Endometrial microvascular endothelial cells (primary cell): ENCODE results near the gene MBIP. TPM values are rescaled to one million over a fixed set of nuclear protein-coding genes. Genes with fewer than 3 reads are reported as not detected.
"Not testable (repeated sequence)": the region's sequence is repeated elsewhere in the genome, so short reads cannot be mapped to it uniquely, and the experiment has no call there.

ENCODE experiments used
- in situ Hi-C: cut with HindIII; loops from 2 replicates; pipeline ENCODE4 v1.10.0; 2017; ENCODE audit warnings: low sequenced_read_pairs, low pct_unique_long_range_greater_than_20kb; ENCODE audit errors: inconsistent ontology term
- total RNA-seq: library from RNA; depleted of rRNA; stranded (reverse); fragments of >200 nt; gene quantifications from one replicate; pipeline ENCODE4 v1.2.3, GENCODE V29; 2015; ENCODE audit errors: inconsistent ontology term

The MBIP gene, protein sequence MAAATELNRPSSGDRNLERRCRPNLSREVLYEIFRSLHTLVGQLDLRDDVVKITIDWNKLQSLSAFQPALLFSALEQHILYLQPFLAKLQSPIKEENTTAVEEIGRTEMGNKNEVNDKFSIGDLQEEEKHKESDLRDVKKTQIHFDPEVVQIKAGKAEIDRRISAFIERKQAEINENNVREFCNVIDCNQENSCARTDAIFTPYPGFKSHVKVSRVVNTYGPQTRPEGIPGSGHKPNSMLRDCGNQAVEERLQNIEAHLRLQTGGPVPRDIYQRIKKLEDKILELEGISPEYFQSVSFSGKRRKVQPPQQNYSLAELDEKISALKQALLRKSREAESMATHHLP
- 6.7 TPM for total RNA-seq

DNA sequence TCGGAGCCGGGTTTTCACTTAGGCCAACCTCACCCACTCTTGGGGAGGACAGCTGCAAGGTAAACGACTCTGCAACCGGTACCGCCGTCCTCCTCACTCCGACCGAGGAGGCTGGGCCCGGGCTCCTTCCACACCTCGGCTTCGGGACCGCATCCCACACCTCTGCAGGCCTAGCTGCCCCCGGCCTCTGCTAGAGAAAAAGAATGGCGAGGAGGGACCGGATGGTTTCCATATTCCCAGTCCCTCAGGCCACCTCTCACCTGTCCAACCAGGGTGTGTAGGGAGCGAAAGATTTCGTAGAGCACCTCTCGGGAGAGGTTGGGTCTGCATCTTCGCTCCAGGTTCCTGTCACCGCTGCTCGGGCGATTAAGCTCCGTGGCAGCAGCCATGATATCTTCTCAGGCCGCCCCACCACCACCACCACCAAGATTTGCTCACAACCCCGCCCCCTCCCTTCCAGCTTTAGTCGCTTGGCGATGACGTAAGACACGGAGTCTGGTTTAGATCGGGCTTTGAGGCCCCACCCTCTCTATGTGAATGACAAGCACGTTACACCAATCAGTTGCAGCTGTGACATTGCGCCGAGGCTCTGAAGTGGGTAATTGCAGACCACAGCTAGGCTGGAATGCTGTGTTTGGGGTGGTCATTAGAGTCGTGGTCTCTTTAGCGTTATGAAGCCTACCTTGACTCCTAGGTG lies at the start of gene MBIP:
Gene MBIP (minus strand): TSS at position 438 of the 697 bp plus-strand sequence. CDS start 49 bp downstream, at position 389.
- in situ Hi-C loops = no loop called here

DNA sequence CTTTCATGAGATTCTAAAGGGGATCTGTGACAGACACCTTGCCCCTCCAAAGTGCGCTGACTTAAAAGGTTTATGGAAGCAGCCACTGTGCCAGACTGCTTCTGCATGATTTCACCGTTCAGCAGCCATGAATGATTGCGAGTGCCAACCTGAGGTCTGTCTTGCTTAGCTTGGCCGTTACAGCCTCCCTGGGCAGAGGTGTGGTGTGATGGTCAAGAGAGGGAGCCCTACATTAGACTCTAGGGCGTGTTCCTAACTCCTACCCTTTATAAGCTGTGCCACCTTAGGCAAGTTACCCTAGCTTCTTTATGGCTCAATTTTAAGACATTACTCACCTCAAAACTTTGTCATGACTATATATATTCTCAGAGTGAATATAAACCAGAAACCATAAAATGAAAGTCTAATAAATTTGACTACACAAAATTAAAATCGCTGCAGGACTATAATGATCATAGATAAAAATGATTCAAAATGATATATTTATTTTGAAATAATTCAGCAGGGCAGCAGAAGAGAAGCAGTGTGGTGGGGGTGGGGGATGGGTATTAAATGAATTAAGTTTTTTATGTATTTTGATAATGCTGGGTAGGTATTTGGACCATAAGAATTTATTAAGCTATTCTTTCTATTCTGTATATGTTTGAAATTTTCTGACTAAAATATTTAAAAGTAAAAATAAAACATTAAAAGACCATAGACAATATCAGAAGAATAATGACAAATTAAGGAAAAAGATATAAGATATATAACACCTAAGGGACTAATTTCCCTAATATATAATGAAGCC lies 47.7 kb upstream of the MBIP start:
- in situ Hi-C loops = no loop called here

DNA sequence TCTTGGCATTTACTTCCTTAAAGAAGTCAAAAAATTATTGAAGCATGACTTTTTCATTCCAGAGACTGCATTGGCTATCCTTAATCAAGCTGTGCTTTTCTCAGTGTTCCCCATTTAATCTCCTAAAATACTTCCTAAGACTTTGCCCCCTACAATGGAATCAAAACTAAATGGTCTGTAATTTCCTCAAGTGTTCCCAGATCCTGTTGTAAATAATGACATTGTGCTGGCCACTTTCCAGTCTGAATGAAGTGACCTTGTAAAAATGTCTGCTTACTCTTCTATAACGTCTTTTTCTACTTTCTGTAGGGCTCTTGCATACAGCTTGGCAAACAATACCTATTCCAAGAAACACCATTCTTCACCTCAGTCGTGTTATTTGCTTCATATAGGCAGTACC lies 45.3 kb upstream of the MBIP start:
- in situ Hi-C loops = no loop called here

DNA sequence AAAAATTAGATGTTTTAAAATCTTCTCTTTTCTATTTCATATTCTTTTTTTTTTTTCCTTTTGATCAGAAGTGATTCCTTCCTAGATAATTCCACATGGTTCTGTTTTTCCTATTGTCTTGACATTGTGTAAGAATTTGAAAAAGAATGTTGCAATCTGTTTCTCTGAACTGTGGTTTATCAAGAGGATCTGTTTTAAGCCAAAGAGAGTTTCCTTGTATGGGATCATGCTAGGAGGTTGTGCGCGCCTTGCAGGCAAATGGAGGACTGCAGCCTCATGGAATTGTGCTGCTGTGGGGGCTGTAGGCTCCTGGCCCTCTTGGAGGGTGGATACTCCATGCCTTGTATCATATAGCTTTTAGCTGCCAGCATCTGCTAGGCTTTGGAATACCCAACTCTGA lies 43.3 kb upstream of the MBIP start:
- in situ Hi-C loops = no loop called here

DNA sequence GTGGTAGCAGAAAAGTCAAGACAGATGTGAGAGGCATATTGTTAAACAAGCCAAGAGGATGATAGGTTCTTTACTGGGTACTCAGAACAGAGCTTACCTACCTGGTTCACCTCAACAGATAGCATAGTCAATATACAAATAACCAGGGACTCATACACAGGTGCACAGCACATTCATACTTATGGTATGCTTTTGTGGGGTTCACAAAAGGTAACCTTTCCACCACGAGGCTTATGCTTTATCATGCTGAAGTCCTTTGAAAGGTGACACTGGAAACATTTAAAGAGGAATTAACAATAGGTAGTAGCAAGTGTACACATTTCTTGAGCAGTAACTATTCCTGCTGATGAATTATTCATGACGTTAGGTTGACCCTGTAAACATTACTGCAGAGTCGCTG lies 42.2 kb upstream of the MBIP start:
- in situ Hi-C loops = no loop called here

DNA sequence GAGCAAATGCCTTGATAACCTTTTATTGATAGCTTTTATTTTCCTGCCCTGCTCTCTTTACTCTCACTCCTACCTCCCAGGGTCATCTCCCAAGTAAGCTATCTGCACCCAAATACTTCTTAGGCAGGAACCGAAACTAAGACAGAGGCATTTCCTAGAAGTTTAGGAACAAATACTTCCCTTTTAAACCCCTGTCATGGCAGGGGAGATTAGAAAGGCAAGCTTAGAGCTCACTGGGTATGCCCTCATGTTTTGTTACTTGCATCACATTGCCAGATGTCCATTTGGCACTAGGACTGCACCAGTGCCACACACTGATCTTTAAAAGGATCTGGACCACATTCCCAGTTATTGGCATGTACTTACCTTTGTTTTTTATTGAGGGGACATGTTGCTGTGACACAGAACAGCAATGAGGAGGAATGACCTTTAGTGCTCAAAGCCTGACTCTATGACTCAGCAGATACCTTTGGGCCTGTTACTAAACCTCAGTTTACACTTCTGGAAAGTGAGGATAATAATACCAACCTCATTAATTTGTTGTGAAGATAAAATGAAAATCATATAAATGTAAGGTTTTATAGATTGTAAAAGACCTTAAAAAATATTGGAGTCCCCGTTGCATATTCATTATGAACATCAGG lies 40.9 kb upstream of the MBIP start:
- in situ Hi-C loops = no loop called here

DNA sequence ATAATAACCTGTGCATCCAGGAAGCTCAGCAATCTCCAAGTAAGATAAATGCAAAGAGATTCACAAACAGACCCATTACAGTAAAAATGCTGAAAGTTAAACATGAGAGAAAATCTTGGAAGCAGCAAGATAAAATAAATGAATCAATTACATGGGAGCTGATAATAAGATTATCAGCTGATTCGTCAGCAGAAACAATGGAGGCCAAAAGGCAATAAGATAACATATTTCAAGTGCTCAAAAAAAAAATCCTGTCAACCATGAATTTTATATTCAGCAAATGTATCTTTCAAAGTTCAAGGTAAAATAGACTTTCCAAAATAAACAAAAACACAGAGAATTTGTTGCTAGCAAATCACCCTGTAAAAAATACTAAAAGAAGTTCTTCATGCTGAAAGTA lies 36.4 kb upstream of the MBIP start:
- in situ Hi-C loops = no loop called here

DNA sequence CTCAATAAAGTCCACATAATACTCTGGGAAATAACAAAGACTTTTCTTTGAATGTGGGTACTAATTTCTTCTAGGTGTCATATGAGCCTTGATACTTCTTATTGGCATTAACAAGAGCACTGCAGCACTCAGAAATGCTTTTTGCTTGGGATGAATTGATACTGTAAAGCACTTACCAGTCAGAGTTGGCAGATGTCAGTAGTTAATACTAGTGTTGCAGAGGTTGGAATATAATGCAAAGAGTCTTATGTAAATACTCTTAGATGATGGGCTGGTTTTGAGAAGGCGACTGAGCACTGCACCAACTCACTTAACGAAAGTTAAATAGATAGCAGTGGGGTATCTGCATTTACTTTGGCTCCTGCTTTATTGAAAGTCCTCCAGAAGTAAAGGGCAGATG lies 25.6 kb upstream of the MBIP start:
- in situ Hi-C loops = no loop called here

DNA sequence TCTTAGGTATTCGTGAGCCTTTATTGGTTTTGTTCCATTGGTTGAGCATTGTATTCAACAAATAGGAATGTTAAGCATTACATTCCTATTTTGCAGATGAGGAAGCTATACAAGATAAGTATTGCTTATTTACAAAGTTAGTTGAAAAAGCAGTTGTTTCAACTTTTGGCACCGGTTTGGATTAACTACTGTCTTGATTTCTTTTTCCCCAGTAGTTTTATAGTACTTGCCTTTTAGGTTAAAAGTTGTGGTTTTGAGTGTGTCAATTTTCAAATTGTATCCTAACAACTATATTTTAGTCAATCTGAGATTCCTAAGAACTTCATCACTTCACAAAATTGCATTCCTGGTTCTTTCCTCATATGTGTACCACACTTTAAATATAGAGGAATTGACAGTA lies 23.8 kb upstream of the MBIP start:
- in situ Hi-C loops = no loop called here

DNA sequence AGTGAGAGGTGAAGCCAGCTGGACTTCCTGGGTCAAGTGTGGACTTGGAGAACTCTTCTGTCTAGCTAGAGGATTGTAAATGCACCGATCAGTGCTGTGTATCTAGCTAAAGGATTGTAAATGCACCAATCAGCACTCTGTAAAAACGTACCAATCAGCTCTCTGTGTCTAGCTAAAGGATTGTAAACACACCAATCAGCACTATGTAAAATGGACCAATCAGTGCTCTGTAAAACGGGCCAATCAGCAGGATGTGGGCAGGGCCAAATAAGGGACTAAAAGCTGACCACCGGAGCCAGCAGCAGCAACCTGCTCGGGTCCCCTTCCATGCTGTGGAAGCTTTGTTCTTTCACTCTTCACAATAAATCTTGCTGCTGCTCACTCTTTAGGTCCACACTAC lies 21.4 kb upstream of the MBIP start:
- in situ Hi-C loops = not testable (repeated sequence)

DNA sequence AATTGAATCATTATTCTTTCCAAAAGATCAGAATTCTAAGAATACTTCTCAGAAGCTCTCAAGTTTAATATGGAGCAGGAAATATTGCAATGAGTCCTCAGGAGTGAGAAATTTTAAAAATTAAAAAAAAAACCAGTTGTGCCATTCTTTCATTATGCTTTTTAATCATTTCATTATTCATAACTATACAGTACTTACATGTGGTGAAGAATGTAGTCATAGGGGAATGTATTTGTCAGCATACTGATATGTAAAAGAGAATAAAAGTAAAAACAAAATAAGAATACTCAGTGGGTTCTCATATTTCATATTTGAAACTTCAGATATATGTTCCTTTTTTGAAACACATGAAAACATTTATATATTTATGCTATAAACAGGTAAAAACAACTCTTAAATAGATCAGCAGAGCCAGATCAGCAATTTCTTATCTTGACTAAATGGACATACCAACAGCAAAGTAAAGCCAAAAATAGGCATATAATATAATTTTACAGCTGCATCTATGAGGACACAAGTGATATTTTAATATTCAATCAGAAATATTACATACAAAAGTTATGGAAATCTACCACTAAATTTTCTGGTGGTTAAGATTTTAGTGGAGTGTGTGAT lies 19.9 kb upstream of the MBIP start:
- in situ Hi-C loops = no loop called here

DNA sequence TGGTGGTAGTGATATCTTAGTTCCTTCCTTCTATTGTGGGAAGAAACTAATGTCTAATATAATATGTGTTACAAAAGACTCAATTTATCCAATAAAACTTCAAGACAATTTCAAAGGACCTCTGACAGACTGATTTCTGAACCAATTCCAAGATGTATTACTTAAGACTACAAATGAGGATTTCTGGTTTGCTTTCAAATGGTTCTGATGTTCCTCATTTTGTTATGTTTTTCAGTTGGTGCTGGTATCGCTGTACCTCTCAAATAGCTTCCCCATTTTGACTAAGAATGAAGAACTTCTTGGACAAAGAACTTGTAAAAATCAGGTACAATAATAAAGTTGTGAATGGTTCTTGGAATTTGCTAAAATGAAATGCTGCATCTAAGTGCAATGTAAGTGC lies 19.4 kb upstream of the MBIP start:
- in situ Hi-C loops = no loop called here

DNA sequence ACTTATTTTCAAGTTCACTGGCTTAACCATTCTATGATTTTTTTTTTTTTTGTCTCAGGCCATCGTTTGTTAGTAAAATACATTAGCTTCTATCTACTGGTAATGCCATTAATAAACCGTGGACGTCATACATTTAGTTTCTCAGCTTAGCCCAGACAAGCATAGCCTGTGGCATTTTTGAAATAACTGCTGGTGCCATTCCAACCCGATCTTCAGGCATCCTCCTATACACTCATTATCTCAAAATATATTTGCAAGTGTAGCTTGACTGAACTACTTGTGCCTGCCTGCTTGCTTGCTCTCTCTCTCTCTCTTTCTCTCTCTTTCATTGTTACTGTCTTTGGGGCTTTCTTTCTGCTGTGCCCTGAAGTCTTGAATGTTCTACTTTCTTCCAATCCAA lies 12.7 kb upstream of the MBIP start:
- in situ Hi-C loops = no loop called here

DNA sequence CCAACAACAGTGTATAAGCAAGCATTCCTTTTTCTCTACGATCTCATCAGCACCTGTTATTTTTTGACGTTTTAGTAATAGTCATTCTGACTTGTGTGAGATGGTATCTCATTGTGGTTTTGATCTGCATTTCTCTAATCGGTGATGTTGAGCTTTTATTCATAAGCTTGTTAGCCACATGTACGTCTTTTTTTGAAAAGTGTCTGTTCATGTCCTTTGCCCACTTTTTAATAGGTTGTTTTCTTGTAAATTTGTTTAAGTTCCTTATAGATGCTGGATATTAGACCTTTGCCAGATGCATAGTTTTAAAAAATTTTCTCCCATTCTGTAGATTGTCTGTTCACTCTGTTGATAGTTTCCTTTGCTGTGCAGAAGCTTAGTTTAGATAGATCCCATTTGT lies 7.1 kb upstream of the MBIP start:
- in situ Hi-C loops = not testable (repeated sequence)

DNA sequence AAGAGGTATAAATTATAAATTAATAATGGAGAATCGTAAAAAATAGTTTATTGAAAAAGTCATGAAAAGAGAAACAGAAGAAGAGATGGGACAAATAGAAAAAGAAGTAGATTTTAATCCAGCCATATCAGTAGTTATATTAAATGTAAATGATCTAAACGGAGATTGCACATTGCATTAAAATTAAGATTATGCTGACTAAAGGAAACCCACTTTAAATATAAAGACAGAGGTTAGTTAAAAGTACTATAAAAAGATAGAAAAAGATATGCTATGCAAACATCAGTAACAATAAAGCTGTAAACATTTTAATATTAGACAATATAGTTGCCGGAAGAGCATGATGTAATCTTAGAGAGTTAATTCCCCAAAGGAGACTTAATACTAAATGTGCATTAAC lies 5.4 kb upstream of the MBIP start:
- in situ Hi-C loops = no loop called here

DNA sequence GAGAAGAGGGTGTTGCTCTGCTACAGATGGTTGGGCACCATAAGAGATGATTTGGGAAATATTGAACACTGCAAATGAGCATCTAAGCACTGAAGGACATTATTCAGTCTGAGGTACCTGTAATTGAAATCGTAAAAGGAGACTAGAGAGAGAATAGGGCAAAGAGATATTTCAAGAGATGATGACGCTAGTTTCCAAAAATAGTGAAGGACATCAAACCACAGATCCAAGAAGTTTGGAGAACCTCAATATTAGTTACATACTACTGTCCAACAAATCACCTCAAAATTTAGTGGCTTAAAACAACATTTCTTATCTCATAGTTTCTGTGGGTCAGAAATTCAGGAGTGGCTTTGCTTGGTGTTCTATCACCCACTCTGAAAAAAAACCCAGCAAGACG lies 4.5 kb upstream of the MBIP start:
- in situ Hi-C loops = no loop called here

DNA sequence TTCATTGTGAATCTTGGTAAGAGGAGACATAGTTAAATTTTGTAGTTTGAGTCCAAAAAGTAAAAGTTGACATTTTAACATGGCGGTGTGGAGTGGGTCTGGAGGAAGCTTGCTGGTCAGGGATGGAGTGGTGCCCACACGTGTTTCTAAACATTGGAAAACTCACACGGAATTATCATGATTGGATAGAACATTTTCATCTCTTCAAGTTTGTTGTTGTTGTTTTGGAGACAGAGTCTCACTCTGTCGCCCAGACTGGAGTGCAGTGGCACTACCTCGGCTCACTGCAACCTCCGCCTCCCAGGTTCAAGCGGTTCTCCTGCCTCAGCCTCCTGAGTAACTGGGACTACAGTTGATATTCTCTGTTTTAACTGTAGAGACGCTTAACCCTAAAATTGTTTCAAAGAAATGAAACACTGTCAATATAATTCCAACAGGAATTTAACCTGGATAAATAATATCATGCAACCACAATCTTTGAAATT lies 502 bp upstream of the MBIP start:
- in situ Hi-C loops = no loop called here

DNA sequence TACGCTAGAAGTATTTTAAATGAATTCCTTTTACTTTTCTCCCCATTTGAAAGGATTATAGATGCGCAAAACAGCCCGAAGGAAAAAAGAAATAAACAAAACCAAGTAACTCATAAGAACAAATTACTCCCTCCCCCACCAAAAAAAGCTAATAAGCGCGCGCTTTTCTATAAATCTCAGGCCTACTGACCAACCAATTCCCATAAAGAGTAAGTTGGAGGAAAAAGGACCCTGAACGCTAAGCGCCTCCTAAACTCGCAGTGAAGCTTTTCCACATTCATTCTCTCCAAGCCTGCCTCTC lies 588 bp downstream of the MBIP start:
- in situ Hi-C loops = no loop called here

DNA sequence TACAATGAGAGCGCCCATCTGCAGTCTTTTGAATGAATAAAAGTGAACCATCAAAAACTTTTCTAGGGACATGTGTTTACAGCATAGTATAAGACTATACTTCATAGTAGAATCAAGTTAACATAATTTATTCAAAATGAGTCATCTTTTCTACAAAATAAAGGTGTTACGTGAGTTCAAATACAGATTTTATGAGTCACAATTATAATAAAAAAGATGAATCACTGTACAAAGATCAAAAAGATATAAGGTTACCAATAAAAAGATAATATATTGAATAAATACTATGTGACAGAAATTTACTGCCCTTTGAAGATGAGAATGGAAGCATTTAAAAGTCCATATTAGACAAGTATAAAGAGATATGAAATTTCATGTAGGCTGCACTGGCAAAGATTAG lies 2.8 kb downstream of the MBIP start:
- in situ Hi-C loops = no loop called here
